Activated naive CD8-positive, alpha-beta T cell treated with anti-CD3 and anti-CD28 coated beads, Interleukin-2, amount 50 U/mL, for 24 hours (primary cell): ENCODE results near the gene ZNF662.
A peak's percentile ranks its signal among the peaks of the same experiment; 100 is the strongest.

ENCODE experiments used
- ATAC-seq: fragments of 150-1000 bp; cut with Tn5 transposase; one replicate; pipeline ENCODE4 v1.10.0; 2021
- DNase-seq: peaks from one replicate; pipeline ENCODE4 v3.0.0; 2021
- H3K27ac Mint-ChIP-seq: one replicate; pipeline ENCODE4 v1.8.0; 2021; ENCODE audit warnings: mild to moderate bottlenecking, mixed read lengths
- H3K27me3 Mint-ChIP-seq: one replicate; pipeline ENCODE4 v1.8.0; 2021; ENCODE audit warnings: mixed read lengths
- H3K36me3 Mint-ChIP-seq: one replicate; pipeline ENCODE4 v1.8.0; 2021; ENCODE audit warnings: low read depth, mixed read lengths
- H3K4me1 Mint-ChIP-seq: one replicate; pipeline ENCODE4 v1.8.0; 2021; ENCODE audit warnings: mixed read lengths
- H3K4me3 Mint-ChIP-seq: one replicate; pipeline ENCODE4 v1.8.0; 2021; ENCODE audit warnings: mild to moderate bottlenecking, moderate library complexity, mixed read lengths
- H3K9me3 Mint-ChIP-seq: one replicate; pipeline ENCODE4 v1.8.0; 2021; ENCODE audit warnings: mixed read lengths

ZNF662 gene

DNA sequence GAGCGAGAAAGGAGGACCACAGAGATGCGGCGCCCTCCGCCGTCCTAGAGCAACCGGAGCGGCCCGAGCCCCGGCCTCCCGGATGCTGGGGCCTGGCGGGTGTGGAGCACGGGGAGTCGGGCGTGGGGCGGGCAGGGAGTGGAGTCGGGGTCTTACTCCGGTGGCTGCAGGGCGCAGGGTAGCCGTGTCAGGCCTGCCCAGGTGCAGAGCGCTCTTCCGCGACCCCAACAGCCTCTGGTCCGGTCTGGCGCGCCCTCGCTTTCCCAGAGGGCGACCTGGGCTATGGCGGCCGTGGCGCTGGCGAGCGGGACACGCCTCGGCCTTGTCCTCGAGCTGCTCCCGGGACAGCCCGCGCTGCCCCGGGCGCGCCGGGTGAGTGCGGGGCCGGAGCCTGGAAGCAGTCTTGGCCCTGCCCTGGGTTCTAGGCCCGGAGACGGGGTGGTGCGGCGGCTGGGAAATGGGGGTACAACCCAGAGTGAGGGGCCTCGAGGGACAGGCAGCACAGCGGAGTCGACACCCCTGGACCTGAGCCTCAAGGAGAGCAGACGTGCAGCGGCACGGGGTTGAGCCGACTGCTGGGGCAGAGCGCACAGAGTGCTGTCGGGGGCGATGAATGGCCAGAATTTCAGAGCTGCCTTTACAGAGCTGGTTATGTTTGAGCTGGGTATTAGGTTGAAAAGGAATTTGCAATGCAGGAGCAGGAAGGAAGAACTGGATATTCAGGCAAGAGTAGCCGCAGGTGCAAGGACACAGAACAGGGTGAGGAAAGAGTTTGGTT is at the start of gene ZNF662:
Gene ZNF662 (plus strand): TSS at position 73 of the 778 bp plus-strand sequence. CDS start 1,973 bp downstream, outside the sequence.
- H3K4me1 Mint-ChIP-seq = peaks cover 8% of the 10 kb centered on the region
- peak within 1 kb of the TSS; percentile 46 for H3K27ac Mint-ChIP-seq
- peaks cover 19% of the 10 kb centered on the region for H3K36me3 Mint-ChIP-seq
- H3K27me3 Mint-ChIP-seq = peaks cover 40% of the 10 kb centered on the region
- peak; percentile 14 for DNase-seq
- ATAC-seq = peak; percentile 37
- peak within 1 kb of the TSS; percentile 69 for H3K4me3 Mint-ChIP-seq
- peaks cover 29% of the 10 kb centered on the region for H3K9me3 Mint-ChIP-seq

DNA sequence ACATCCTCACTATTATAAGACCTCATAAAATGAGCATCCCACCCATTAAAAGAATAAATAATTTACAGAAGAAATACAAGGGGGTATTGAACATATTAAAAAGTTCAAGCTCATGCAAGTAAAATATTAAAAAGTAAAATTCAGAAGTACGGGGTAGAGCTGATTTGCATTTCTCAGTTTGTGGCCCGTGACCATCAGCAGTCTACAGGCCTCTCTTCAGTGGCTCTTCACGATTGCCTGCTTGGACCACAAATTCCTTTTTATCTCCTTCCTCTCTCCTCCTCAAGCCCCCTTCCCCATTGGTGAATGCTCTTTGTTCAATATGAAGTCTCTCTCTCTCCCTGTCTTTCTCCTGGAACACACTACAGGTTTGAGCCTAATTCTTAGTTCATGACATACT is 49.4 kb upstream of the ZNF662 start:
- Mint-ChIP-seq H3K27me3 (peaks cover 10% of the 10 kb centered on the region), H3K9me3 (no peaks in the 10 kb centered on the region), H3K36me3 (no peaks in the 10 kb centered on the region), H3K4me3 (no peak overlapping the region), H3K27ac (no peak overlapping the region), H3K4me1 (no peaks in the 10 kb centered on the region)
- ATAC-seq (no peak), DNase-seq (no peak)

DNA sequence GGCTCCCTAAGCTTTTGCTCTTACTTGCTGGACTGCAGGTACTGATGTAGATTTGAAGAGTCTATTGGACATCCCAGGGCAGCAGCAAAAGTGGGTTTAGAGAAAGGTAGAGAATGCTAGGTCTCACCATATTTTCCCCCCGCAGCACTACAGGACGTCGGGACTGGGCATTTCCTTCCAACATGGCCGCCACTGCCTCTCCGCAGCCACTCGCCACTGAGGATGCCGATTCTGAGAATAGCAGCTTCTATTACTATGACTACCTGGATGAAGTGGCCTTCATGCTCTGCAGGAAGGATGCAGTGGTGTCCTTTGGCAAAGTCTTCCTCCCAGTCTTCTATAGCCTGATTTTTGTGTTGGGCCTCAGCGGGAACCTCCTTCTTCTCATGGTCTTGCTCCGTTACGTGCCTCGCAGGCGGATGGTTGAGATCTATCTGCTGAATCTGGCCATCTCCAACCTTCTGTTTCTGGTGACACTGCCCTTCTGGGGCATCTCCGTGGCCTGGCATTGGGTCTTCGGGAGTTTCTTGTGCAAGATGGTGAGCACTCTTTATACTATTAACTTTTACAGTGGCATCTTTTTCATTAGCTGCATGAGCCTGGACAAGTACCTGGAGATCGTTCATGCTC is 41.5 kb upstream of the ZNF662 start:
- H3K27me3 Mint-ChIP-seq = peaks cover 9% of the 10 kb centered on the region
- H3K36me3 Mint-ChIP-seq = no peaks in the 10 kb centered on the region
- no peaks in the 10 kb centered on the region for H3K4me1 Mint-ChIP-seq
- no peak overlapping the region for H3K27ac Mint-ChIP-seq
- no peaks in the 10 kb centered on the region for H3K9me3 Mint-ChIP-seq
- no peak overlapping the region for H3K4me3 Mint-ChIP-seq
- DNase-seq (no peak), ATAC-seq (no peak)

DNA sequence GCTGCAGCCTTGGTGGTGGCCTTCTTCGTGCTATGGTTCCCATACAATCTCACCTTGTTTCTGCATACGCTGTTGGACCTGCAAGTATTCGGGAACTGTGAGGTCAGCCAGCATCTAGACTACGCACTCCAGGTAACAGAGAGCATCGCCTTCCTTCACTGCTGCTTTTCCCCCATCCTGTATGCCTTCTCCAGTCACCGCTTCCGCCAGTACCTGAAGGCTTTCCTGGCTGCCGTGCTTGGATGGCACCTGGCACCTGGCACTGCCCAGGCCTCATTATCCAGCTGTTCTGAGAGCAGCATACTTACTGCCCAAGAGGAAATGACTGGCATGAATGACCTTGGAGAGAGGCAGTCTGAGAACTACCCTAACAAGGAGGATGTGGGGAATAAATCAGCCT is 40.7 kb upstream of the ZNF662 start:
- Mint-ChIP-seq H3K27ac (no peak overlapping the region), H3K4me1 (no peaks in the 10 kb centered on the region), H3K4me3 (no peak overlapping the region), H3K36me3 (no peaks in the 10 kb centered on the region), H3K27me3 (peaks cover 9% of the 10 kb centered on the region), H3K9me3 (no peaks in the 10 kb centered on the region)
- DNase-seq (no peak), ATAC-seq (no peak)

DNA sequence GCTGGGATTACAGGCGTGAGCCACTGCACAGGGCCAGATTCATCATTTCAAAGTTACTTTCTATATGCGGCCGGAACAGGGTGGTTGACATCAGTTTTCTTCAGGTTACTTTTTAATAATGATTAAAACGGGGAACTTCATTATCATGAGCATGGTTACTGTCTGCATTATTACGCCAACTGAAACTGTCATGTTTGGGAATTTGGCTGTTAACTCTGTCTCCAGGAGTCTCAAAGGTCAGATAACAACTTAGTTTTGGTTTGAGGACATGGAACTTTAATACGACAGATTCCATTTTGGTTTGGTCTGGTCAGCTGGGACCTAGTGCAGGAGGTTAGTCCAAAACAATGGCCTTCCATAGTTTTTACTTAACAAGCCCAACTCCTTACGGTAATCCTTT is 38.8 kb upstream of the ZNF662 start:
- H3K27me3 Mint-ChIP-seq = peaks cover 2% of the 10 kb centered on the region
- DNase-seq = no peak
- no peaks in the 10 kb centered on the region for H3K36me3 Mint-ChIP-seq
- H3K9me3 Mint-ChIP-seq = no peaks in the 10 kb centered on the region
- H3K4me3 Mint-ChIP-seq = no peak overlapping the region
- no peak overlapping the region for H3K27ac Mint-ChIP-seq
- ATAC-seq = no peak
- H3K4me1 Mint-ChIP-seq = no peaks in the 10 kb centered on the region

DNA sequence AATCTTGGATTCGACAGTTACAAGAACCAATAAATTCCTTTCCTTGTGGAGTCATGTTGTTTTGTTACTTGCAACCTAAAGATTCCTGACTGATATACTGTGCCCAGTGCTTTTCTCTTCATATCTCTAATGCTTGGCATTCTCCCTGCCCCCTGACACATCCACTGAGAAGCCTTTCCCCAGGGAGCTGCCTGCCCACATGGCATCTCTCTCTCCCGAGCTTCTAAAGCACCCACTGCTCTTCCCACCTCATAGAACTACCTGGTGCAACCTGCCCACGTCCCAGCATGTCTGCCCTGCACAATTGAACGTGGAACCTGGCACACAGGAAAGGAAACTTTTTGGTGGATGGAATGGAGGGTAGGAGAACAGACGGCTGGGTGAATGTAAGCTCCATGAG is 37.1 kb upstream of the ZNF662 start:
- no peak overlapping the region for H3K4me3 Mint-ChIP-seq
- no peak overlapping the region for H3K27ac Mint-ChIP-seq
- H3K27me3 Mint-ChIP-seq = no peaks in the 10 kb centered on the region
- DNase-seq = no peak
- no peak for ATAC-seq
- H3K36me3 Mint-ChIP-seq = no peaks in the 10 kb centered on the region
- no peaks in the 10 kb centered on the region for H3K9me3 Mint-ChIP-seq
- no peaks in the 10 kb centered on the region for H3K4me1 Mint-ChIP-seq

DNA sequence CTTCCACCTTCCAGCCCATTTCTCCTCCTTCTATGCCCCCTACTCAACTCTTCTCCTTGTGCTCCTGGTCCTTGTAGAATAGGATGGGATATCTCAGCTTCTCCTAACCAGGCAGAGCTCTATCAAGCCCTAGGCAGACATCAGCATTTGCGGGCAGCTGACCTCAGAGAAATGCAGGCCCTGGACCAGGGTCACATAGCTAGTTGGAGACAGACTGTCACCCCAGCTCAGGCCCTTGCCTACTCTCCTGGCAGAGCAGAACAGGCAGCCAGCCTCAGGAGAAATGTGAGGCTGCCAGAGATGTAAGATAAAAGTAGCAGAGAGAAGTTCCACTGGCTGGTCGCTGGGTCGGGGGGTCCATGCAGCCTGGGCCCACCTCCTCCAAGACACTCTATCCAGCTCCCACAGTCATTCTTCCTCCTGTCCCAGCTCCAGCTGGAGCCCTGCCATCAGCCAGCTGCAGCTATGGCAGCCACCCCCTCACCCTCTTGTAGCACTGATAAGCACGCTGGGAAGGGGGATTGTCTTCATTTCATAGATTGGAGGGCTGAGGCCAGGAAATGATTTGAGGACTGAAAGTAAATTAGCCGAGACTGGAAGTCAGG is 34.2 kb upstream of the ZNF662 start:
- ATAC-seq (no peak), DNase-seq (no peak)
- Mint-ChIP-seq H3K27ac (no peak overlapping the region), H3K4me1 (no peaks in the 10 kb centered on the region), H3K27me3 (no peaks in the 10 kb centered on the region), H3K36me3 (no peaks in the 10 kb centered on the region), H3K4me3 (no peak overlapping the region), H3K9me3 (no peaks in the 10 kb centered on the region)

DNA sequence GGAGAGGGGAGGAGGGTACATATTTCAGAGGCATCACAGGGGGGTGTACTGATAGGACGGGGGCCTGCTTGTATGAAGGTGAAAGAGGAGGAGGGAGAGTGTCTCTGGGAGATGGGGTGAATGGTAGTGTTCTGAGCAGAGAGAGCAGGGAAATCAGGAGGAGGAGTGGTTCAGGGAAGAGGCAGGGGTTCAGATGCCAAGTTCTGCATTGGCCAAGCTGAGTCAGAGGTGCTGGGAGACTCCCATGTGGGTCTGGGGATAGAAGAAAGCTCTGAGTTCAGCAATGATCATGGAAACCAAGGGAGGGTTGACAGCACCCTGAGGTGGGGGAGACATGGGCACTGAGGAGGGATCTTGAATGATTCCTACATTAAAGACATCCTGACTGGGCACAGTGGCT is 33.2 kb upstream of the ZNF662 start:
- no peaks in the 10 kb centered on the region for H3K4me1 Mint-ChIP-seq
- H3K36me3 Mint-ChIP-seq = no peaks in the 10 kb centered on the region
- no peaks in the 10 kb centered on the region for H3K27me3 Mint-ChIP-seq
- ATAC-seq (no peak), DNase-seq (no peak)
- H3K9me3 Mint-ChIP-seq = no peaks in the 10 kb centered on the region
- H3K4me3 Mint-ChIP-seq = no peak overlapping the region
- H3K27ac Mint-ChIP-seq = no peak overlapping the region

DNA sequence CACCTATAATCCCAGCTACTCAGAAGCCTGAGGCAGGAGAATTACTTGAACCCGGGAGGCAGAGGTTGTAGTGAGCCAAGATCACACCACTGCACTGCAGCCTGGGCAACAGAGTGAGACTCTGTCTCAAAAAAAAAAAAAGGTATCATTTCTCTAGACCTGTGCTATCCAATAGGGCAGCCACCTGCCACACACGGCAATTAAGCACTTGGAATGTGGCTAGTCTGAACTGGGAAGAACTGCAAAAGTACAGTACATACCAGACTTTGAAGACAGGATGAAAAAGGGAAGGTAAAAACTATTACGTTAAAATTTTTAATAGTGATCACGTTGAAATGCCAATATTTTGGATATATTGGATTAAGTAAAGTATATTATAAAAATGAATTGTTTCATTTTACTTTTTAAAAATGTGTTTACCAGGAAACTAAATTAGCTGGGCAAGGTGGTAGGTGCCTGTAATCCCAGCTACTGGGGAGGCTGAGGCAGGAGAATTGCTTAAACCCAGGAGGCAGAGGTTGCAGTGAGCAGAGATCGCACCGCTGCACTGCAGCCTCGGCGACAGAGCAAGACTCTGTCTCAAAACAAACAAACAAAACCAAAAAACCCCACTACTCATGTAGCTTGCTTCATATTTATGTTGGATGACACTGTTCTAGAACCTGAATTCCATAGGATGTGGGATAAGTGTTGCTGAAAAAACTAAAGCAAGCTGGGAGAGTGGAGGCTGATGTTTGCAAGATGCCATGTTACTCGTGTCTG is 32.5 kb upstream of the ZNF662 start:
- Mint-ChIP-seq H3K4me1 (no peaks in the 10 kb centered on the region), H3K4me3 (no peak overlapping the region), H3K36me3 (no peaks in the 10 kb centered on the region), H3K9me3 (no peaks in the 10 kb centered on the region), H3K27me3 (no peaks in the 10 kb centered on the region), H3K27ac (no peak overlapping the region)
- no peak for DNase-seq
- no peak for ATAC-seq

DNA sequence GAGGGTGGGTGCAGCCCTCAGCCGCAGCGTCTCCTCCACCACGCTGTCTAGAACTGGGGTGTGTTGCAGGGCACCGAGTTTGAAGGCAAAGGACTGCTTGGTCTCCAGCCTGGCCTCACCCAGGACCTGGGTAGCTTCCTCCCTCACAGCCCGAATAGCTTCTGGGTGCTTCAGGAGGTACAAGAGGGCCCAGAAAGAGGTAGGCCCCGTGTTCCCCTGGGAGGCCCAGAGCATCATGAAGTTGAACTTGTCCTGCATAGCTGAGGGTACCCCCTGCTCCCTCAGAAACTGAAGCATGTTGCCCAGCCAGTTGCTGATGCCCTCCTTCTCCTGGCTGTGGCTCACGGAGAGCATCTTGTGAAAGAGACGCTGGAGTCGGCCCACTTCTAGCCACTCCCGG is 31.2 kb upstream of the ZNF662 start:
- H3K4me1 Mint-ChIP-seq = no peaks in the 10 kb centered on the region
- no peaks in the 10 kb centered on the region for H3K9me3 Mint-ChIP-seq
- ATAC-seq (no peak), DNase-seq (no peak)
- H3K4me3 Mint-ChIP-seq = no peak overlapping the region
- H3K27ac Mint-ChIP-seq = no peak overlapping the region
- no peaks in the 10 kb centered on the region for H3K36me3 Mint-ChIP-seq
- H3K27me3 Mint-ChIP-seq = no peaks in the 10 kb centered on the region

DNA sequence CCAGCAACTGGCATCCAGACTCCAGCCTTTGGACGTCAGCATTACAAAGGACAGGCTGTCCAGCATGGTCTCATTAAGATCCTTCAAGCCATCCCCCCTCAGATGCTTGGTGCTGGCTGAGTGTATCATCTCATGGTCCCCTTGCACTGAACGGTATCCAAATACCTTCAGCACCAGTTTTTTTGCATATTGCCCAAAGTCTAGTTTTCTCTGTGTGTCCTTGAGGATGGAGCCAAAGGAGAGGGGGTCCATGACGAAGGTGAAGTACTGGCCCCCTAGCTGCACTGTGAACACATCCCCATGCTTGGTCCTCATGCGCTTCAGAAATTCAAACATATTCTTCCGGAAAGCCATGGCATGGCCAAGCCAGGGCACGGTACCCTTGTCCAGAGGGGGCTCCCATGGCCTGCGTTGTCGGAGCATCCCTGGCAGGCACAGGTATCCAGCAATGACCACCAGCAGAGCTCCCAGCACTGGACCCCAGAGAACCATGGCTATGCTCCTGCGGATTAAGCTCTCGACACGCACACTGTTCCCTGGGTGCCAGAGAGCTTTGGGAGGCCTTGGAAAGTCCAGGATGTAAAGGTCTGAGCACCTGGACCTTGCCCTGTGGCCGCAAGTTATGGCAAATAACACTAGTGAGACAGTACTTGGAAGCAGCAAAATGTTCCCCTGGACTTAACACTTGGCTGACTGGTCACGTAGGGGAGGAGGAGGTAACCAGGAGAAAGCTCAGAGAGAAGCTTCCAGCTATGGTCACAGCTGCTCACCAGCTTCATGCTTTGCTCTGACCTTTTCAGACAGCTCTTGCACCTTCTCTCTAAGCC is 30.4 kb upstream of the ZNF662 start, which contains the start of gene CYP8B1:
Gene CYP8B1 (minus strand): TSS at position 555 of the 827 bp plus-strand sequence. CDS start 63 bp downstream, at position 492.
- DNase-seq (no peak), ATAC-seq (no peak)
- Mint-ChIP-seq H3K36me3 (no peaks in the 10 kb centered on the region), H3K4me1 (no peaks in the 10 kb centered on the region), H3K27ac (no peak within 1 kb of the TSS), H3K9me3 (no peaks in the 10 kb centered on the region), H3K4me3 (no peak within 1 kb of the TSS), H3K27me3 (no peaks in the 10 kb centered on the region)

DNA sequence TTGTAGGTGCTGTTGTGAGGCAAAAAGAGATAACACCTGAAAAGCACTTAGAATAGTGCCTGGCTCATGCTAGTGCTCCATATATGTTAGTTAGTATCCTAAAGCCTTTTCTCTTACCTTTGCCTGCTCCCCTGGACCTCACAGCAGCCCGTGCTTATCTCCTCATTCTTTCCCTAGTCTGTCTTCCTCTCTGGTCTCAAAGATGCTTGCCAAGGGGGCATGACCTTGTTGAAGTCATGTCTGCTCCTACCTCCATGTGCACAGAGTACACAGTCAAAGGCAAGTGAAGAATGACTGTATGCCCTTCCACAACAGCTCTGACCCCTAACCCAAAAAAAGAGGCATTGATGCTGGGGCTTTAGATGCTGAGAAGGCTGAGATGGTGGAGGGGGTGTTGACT is 29.5 kb upstream of the ZNF662 start:
- Mint-ChIP-seq H3K4me3 (no peak overlapping the region), H3K27me3 (no peaks in the 10 kb centered on the region), H3K27ac (no peak overlapping the region), H3K36me3 (no peaks in the 10 kb centered on the region), H3K4me1 (peaks cover 4% of the 10 kb centered on the region), H3K9me3 (no peaks in the 10 kb centered on the region)
- DNase-seq = no peak
- no peak for ATAC-seq

DNA sequence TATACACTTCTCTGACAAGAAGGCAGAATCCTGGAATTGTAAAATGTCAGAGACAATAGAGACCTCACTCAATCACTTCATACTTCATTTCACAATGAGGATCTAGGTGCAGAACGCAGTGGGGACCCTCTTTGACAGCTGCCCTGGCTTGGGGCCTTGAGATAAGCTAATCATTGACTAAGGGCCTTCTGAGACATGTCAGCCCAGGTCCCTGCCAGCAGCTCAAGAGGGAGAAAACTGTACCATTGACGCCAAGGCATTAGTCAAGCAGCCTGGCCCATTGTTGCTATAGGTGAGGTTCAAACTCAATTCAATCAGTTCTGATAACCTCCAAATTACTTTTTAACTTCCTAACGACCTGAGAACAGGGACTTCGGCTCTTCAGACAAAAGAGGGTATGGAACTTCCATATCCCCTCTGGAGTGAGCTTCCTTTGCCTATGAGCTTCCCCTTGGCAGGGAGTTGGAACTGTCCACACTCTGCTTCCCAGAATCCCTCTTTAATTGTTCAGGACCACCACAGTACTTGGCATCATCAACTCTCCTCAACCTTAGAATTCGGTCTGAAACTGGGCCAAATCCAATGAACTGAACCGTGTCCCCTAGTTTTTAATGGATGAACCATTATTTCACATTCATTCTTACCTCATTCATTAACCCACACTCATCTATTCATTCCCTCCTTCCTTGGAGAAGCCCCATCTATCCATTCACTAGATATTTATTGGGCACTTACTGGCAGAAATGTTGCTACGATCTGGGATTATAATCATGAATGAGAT is 28.8 kb upstream of the ZNF662 start:
- no peaks in the 10 kb centered on the region for H3K27me3 Mint-ChIP-seq
- no peak for DNase-seq
- no peaks in the 10 kb centered on the region for H3K9me3 Mint-ChIP-seq
- no peak for ATAC-seq
- no peaks in the 10 kb centered on the region for H3K36me3 Mint-ChIP-seq
- no peak overlapping the region for H3K27ac Mint-ChIP-seq
- peaks cover 8% of the 10 kb centered on the region for H3K4me1 Mint-ChIP-seq
- no peak overlapping the region for H3K4me3 Mint-ChIP-seq
